ENCODE data around the gene CHAT. TPM values are rescaled to one million over a fixed set of nuclear protein-coding genes. Genes with fewer than 3 reads are reported as not detected.
A peak's percentile ranks its signal among the peaks of the same experiment; 100 is the strongest.

The CHAT gene
- total and polyA plus RNA-seq, 2 of the 13 experiments (the other 11 are each of a cell fraction or from before 2014, with no cell fraction given) = not detected

GRCh38 chr10:49619613-49620012 is 5.8 kb downstream of the CHAT start:
- POLR2A ChIA-PET = no interaction called here
- no peak overlapping the region for H3K4me3 ChIP-seq (replicated peaks in 1 of 3; ENCODE audit: insufficient read depth in 1 of 3, low read depth in 2 of 3, low read length in 3 of 3)
- H3K79me2 ChIP-seq (ENCODE audit: insufficient read depth, low read length) = no peaks in the 10 kb centered on the region
- BruUV-seq (replicated peaks) = no TSS peak
- DNase-seq (ENCODE audit: low spot score) (no peak), ATAC-seq (peak; percentile 80), FAIRE-seq (no peak)
- no peaks in the 10 kb centered on the region for H3K4me1 ChIP-seq (ENCODE audit: insufficient read depth, low read length)
- H3K9me3 ChIP-seq (ENCODE audit: low read length) = no peaks in the 10 kb centered on the region
- intact Hi-C loops (cut with micrococcal nuclease; ENCODE audit: unreplicated experiment) = no loop called here
- no peak overlapping the region for H3K4me2 ChIP-seq (ENCODE audit: low read depth, low read length)
- H3K27me3 ChIP-seq (ENCODE audit: control insufficient read depth in 1 of 2, insufficient read depth in 2 of 2, low read length in 2 of 2) = peaks cover 4 to 44% of the 10 kb centered on the region in 2 experiments; a peak in 4 of 5 replicates
- H4K20me1 ChIP-seq (ENCODE audit: insufficient read depth, low read length) = no peaks in the 10 kb centered on the region; the same call in 1 of the 2 replicates
- CTCF ChIA-PET (ENCODE audit: low intra/inter-chr PET ratio, low total read pairs) = no interaction called here
- 14% methylated on average over 10 of the region's 10 CpGs for WGBS (ENCODE audit: low lambda C conversion rate)
- H2AFZ ChIP-seq (ENCODE audit: low read length) = no peak overlapping the region
- no peaks in the 10 kb centered on the region for H3K36me3 ChIP-seq (replicated peaks in 1 of 2; ENCODE audit: control insufficient read depth in 1 of 2, insufficient read depth in 2 of 2, low read length in 2 of 2)
- TF ChIP-seq CTCF (CRISPR knock-in tag; IDR thresholded peaks at IDR 0.05) (0 out of 2 replicates have a peak, but pooled peaks have one; percentile 10), ZNF747 (CRISPR knock-in tag; IDR thresholded peaks at IDR 0.05; ENCODE audit: borderline replicate concordance) (no peak), NFIC (IDR thresholded peaks at IDR 0.05; ENCODE audit: low read length) (no peak), NFIB (CRISPR knock-in tag; IDR thresholded peaks at IDR 0.05; ENCODE audit: borderline replicate concordance) (no peak)
- no peak overlapping the region for H3K9ac ChIP-seq (ENCODE audit: insufficient read depth, low read depth, low read length)
- no peak overlapping the region for H3K27ac ChIP-seq (ENCODE audit: extremely low read length, insufficient read depth, low read length)
- in situ Hi-C loops (cut with HindIII; ENCODE audit: extremely low pct_ligation_motif_present, low pct_unique_long_range_greater_than_20kb) = no loop called here

GRCh38 chr10:49620286-49620810 is 6.5 kb downstream of the CHAT start:
- DNase-seq (ENCODE audit: low spot score) (no peak), FAIRE-seq (no peak), ATAC-seq (peak; percentile 14; the same call in 1 of the 3 replicates)
- Histone ChIP-seq H3K27ac (ENCODE audit: extremely low read length, insufficient read depth, low read length) (no peak overlapping the region), H3K4me2 (ENCODE audit: low read depth, low read length) (no peak overlapping the region), H3K4me3 (replicated peaks in 1 of 3; ENCODE audit: insufficient read depth in 1 of 3, low read depth in 2 of 3, low read length in 3 of 3) (no peak overlapping the region), H3K4me1 (ENCODE audit: insufficient read depth, low read length) (no peaks in the 10 kb centered on the region), H4K20me1 (ENCODE audit: insufficient read depth, low read length) (no peaks in the 10 kb centered on the region; the same call in 1 of the 2 replicates), H3K79me2 (ENCODE audit: insufficient read depth, low read length) (no peaks in the 10 kb centered on the region), H3K9me3 (ENCODE audit: low read length) (no peaks in the 10 kb centered on the region), H3K36me3 (replicated peaks in 1 of 2; ENCODE audit: control insufficient read depth in 1 of 2, insufficient read depth in 2 of 2, low read length in 2 of 2) (no peaks in the 10 kb centered on the region), H3K9ac (ENCODE audit: insufficient read depth, low read depth, low read length) (no peak overlapping the region), H3K27me3 (ENCODE audit: control insufficient read depth in 1 of 2, insufficient read depth in 2 of 2, low read length in 2 of 2) (peaks cover 4 to 37% of the 10 kb centered on the region in 2 experiments; a peak in 4 of 5 replicates), H2AFZ (ENCODE audit: low read length) (no peak overlapping the region)
- no TSS peak for BruUV-seq (replicated peaks)
- in situ Hi-C loops (cut with HindIII; ENCODE audit: extremely low pct_ligation_motif_present, low pct_unique_long_range_greater_than_20kb) = no loop called here
- 32% methylated on average over 3 of the region's 12 CpGs for WGBS (ENCODE audit: low lambda C conversion rate)
- intact Hi-C loops (cut with micrococcal nuclease; ENCODE audit: unreplicated experiment) = no loop called here
- ChIA-PET CTCF (ENCODE audit: low intra/inter-chr PET ratio, low total read pairs) (no interaction called here), POLR2A (no interaction called here)
- TF ChIP-seq ZEB1 (IDR thresholded peaks at IDR 0.05; ENCODE audit: insufficient replicate concordance, low read depth) (no peak), ARID5B (CRISPR knock-in tag; IDR thresholded peaks at IDR 0.05) (no peak), CENPBD1 (CRISPR knock-in tag; IDR thresholded peaks at IDR 0.05; ENCODE audit: borderline replicate concordance, low read depth) (no peak), CREB1 (IDR thresholded peaks at IDR 0.05) (no peak), CREB1 (CRISPR knock-in tag; IDR thresholded peaks at IDR 0.05) (no peak), ZSCAN5A (CRISPR knock-in tag; IDR thresholded peaks at IDR 0.05; ENCODE audit: borderline replicate concordance) (no peak)

Measured in HepG2 (cell line).